Muscle of leg (tissue), 11 donors: ENCODE results near the gene EIF4H. TPM values are rescaled to one million over a fixed set of nuclear protein-coding genes. Genes with fewer than 3 reads are reported as not detected.
A peak's percentile ranks its signal among the peaks of the same experiment; 100 is the strongest.
"Not testable (repeated sequence)": the region's sequence is repeated elsewhere in the genome, so short reads cannot be mapped to it uniquely, and the experiment has no call there.

ENCODE experiments used
- DNase-seq: peaks from one replicate; pipeline ENCODE4 v3.0.0; 2013
- H3K27ac ChIP-seq: one replicate; pipeline ENCODE4 v1.5.1; 2013; ENCODE audit warnings: mild to moderate bottlenecking, low read length, control low read depth
- H3K27me3 ChIP-seq: one replicate; pipeline ENCODE4 v1.6.1; 2013; ENCODE audit warnings: low read length; ENCODE audit not compliant: control insufficient read depth, insufficient read depth
- H3K36me3 ChIP-seq: one replicate; pipeline ENCODE4 v1.6.1; 2013; ENCODE audit warnings: low read length; ENCODE audit not compliant: control insufficient read depth, insufficient read depth
- H3K4me1 ChIP-seq: one replicate; pipeline ENCODE4 v1.6.1; 2013; ENCODE audit warnings: low read length; ENCODE audit not compliant: control insufficient read depth, insufficient read depth
- H3K4me3 ChIP-seq: one replicate; pipeline ENCODE4 v1.5.1; 2013; ENCODE audit warnings: low read length, control low read depth
- H3K9me3 ChIP-seq: replicated peaks from 2 replicates; pipeline ENCODE4 v1.6.1; 2013; ENCODE audit warnings: low read depth, low read length; ENCODE audit not compliant: control insufficient read depth
- WGBS: methylation state at CpG from one replicate; pipeline ENCODE4 v1.1.5; 2013; ENCODE audit warnings: missing lambda C conversion rate; ENCODE audit not compliant: insufficient coverage; 5-methylcytosine and 5-hydroxymethylcytosine counted together
- polyA plus RNA-seq, 8 donors: library from polyadenylated mRNA; unstranded; fragments of 120-200 nt; gene quantifications; one replicate each; pipeline versions ENCODE4 v1.2.1 to v1.2.3, GENCODE V29; 2013; ENCODE audit warnings: inconsistent platforms in 1 of 8, low replicate concordance in 1 of 8; ENCODE audit not compliant: insufficient read length in 8 of 8, insufficient read depth in 1 of 8
- total RNA-seq: library from RNA; stranded (reverse); fragments of 120-200 nt; gene quantifications from one replicate; pipeline ENCODE4 v1.2.4, GENCODE V29; 2013

EIF4H gene
- total and polyA plus RNA-seq, 9 donors: 141 to 248 (median 229) TPM

DNA sequence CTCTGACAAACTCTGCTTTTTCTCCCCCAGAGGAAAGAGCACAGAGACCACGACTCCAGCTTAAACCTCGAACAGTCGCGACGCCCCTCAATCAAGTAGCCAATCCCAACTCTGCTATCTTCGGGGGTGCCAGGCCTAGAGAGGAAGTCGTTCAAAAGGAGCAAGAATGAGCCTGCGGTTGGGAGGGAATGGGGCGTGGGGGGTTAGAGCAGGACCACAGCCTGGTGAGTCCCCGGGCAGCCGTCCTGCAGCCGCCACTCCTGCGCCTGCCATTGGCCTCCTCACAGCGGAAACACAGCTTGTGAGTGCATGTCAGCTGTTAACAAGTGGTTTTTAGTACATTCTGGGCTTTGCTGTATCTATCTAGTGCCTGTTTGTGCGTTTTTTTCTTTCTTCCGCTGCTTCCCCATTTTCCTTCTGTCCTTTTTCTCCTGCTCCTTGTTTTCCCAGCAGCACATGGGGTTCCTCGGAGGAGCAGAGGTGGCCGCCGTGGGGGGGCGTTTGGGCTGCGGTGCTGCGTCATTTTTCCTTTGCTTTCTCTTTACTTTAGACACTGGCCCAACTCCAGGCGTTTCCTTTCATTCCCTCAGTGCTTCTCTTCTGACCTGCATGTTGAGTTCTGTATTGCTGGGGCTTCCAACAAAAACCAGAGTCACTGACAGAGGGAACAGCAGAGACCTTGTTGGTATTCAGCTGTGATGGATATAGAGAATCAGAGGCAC lies 21.1 kb downstream of the EIF4H start:
- peaks cover 56% of the 10 kb centered on the region for H3K36me3 ChIP-seq
- not testable (repeated sequence) for H3K4me1 ChIP-seq, H3K9me3 ChIP-seq, DNase-seq, H3K4me3 ChIP-seq, H3K27ac ChIP-seq, H3K27me3 ChIP-seq
- 94% methylated on average over 3 of the region's 23 CpGs for WGBS

DNA sequence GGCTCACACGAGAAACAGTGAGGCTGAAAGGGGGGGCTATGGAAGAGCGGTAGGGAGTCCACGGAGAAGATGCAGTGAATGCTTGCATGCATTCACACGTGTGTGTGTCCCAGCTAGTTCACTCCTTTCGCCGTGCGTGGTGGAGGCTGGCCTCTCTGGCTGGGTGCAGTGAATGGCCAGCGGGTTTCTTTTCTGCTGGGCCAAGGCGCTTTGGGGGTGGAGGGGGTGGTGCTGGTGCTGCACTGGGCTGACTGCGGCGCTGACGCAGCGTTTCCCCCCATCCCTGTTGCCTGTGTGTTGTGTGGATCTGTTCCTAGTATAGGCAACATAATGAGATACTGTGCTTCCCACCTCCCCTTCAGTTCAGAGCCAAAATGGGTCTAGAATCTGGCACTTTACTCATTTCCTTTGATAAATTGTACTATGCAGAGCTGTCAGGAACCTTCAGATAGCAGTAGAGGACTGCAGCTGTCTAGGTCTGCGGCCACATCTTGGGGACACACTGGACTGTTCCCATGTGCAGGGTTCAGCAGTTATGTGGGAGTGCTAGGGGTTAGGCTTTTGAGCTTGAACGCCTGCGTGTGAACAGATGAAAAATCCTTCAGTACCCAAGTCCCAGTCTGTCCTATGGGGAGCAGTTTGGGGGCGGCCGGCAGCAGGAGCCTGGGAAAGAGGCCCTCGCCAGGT lies 22.0 kb downstream of the EIF4H start:
- DNase-seq, H3K27ac ChIP-seq, H3K9me3 ChIP-seq, H3K4me3 ChIP-seq, H3K4me1 ChIP-seq, H3K27me3 ChIP-seq: not testable (repeated sequence)
- peaks cover 47% of the 10 kb centered on the region for H3K36me3 ChIP-seq
- WGBS: 79% methylated on average over 4 of the region's 19 CpGs

DNA sequence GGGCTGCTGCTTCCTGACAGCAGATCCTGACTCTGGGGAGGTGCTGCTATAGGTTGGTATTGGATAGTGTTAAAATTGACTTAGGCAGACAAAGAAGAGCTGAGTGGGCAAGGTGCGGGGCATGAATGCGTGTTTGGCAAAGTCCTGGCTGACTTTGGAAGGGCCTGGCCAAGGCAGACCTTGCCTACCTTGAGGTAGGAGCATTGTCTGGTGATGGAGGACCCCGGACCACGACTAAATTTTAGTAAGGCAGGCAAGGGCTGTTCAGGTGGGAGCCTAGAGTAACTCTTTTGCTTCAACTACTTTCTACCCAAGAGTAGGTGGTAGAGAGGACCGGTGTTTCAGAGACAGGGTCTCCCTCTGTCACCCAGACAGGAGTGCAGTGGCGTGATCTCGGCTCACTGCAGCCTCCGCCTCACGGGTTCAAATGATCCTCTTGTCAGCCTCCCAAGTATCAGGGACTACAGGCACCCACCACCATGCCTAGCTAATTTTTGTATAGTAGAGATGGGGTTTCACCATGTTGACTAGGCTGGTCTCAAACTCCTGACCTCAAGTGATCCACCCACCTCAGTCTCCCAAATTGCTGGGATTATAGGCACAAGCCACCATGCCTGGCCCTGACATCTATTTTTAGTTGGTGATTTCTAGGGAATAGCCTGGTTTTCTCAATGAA lies 23.4 kb downstream of the EIF4H start:
- Histone ChIP-seq H3K4me1 (no peaks in the 10 kb centered on the region), H3K27me3 (no peaks in the 10 kb centered on the region), H3K27ac (no peak overlapping the region), H3K36me3 (peaks cover 38% of the 10 kb centered on the region), H3K4me3 (no peak overlapping the region), H3K9me3 (no peaks in the 10 kb centered on the region)
- no peak for DNase-seq
- WGBS: 96% methylated on average over 2 of the region's 9 CpGs

DNA sequence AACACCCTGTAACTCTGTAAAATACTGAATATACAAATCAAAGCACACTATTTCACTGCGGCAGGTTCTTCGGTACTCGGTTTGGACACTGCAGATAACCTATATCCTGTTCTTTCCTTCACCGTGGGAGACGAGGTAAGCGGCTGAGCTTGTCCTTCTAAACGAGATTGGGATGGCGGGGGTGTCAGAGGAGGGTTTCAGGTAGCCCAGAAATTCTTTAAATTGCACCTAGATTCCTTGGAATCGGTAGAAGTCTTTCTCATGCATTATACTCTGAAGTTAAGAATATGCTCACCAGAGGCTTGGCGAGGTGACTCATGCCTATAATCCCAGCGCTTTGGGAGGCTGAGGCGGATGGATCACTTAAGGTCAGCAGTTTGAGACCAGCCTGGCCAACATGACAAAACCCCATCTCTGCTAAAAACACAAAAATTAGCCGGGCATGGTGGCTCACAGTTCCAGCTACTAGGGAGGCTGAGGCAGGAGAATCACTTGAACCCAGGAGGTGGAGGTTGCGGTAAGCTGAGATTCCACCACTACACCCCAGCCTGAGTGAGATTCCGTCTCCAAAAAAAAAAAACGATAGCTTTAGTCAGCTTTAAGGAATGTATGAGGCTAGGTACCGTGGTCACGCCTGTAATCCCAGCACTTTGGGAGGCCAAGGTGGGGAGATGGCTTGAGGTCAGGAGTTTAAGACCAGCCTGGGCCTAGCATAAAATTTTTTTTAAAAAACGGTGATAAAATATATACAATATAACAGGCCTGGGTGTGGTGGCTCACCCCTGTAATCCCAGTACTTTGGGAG lies 25.6 kb downstream of the EIF4H start:
- Histone ChIP-seq H3K27ac (no peak overlapping the region), H3K9me3 (no peaks in the 10 kb centered on the region), H3K4me1 (no peaks in the 10 kb centered on the region), H3K27me3 (peaks cover 4% of the 10 kb centered on the region), H3K36me3 (peaks cover 19% of the 10 kb centered on the region), H3K4me3 (no peak overlapping the region)
- DNase-seq: no peak
- WGBS: 69% methylated on average over 5 of the region's 19 CpGs

DNA sequence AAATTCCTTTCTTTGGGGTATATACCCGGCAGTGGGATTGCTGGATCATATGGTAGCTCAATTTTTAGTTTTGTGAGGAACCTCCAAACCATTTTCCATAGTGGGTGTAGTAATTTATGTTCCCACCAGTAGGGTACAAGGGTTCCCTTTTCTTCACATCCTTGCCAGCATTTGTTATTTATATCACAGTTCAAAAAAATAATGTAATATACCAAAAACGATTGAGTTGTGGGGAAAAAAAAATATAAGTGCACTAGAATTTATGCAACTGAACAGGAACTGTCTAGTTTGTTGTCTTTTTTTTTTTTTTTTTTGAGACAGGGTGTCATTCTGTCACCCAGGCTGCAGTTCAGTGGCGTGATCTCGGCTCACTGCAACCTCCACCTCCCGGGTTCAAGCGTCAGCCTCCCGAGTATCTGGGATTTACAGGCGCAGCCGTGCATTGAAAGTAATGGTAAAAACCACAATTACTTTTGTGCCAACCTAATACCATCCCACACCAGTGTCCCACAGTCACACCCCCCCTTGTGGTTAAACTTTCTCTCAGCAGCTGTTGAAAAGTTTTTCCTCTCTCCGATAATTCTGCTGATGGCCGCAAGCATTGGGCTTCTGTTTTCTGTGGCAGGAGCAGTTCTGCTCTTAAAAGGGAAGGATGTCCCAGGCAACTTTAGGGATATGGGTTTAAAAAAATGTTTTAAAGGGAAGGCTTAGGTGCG lies 28.8 kb downstream of the EIF4H start:
- H3K36me3 ChIP-seq: peaks cover 3% of the 10 kb centered on the region
- no peaks in the 10 kb centered on the region for H3K9me3 ChIP-seq
- no peak overlapping the region for H3K4me3 ChIP-seq
- peak; percentile 75 for DNase-seq
- peaks cover 2% of the 10 kb centered on the region for H3K4me1 ChIP-seq
- H3K27me3 ChIP-seq: peaks cover 6% of the 10 kb centered on the region
- H3K27ac ChIP-seq: no peak overlapping the region
- 70% methylated on average over 5 of the region's 12 CpGs for WGBS

DNA sequence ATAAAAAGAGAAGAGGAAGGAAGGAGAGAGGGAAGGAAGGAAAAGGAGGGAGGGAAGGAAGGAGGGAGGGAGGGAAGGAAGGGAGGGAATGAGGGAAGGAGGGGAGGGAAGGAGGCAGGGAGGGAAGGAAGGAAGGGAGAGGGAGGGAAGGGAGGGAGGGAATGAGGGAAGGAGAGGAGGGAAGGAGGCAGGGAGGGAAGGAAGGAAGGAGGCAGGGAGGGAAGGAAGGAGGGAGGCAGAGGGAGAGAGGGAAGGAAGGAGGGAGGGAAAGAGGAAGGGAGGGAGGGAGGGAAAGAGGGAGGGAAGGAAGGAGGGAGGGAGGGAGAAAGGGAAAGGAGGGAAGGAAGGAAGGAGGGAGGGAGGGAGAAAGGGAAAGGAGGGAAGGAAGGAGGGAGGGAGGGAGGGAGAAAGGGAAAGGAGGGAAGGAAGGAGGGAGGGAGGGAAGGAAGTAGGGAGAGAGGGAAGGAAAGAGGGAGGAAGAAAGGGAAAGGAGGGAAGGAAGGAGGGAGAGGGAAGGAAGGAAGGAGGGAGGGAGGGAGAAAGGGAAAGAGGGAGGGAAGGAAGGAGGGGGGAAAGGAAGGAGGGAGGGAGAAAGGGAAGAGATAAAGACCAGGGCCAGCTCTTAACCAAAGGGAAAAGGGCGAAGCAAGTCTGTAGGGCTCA lies 29.9 kb downstream of the EIF4H start:
- DNase-seq: no peak
- Histone ChIP-seq H3K27me3 (peaks cover 6% of the 10 kb centered on the region), H3K36me3 (peaks cover 3% of the 10 kb centered on the region), H3K4me1 (peaks cover 2% of the 10 kb centered on the region), H3K4me3 (no peak overlapping the region), H3K9me3 (no peaks in the 10 kb centered on the region), H3K27ac (no peak overlapping the region)
- WGBS: 89% methylated on average over 1 of the region's 1 CpG

DNA sequence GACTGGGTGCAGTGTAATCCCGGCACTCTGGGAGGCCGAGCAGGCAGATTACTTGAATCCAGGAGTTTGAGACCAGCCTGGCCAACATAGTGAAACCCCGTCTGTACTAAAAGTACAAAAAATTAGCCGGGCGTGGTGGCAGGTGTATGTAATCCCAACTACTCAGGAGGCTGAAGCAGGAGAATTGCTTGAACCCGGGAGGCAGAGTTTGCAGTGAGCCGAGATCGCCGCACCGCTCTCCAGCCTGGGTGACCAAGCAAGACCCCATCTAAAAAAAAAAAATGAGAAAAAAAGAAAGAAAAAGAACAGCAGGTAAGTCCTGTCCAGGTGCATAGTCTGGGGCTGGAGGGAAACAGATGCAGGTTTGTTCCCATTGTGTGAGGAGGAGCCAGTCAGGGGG lies 31.9 kb downstream of the EIF4H start:
- H3K4me3 ChIP-seq, DNase-seq, H3K4me1 ChIP-seq, H3K9me3 ChIP-seq, H3K27me3 ChIP-seq, H3K36me3 ChIP-seq, H3K27ac ChIP-seq: not testable (repeated sequence)
- 74% methylated on average over 6 of the region's 10 CpGs for WGBS

DNA sequence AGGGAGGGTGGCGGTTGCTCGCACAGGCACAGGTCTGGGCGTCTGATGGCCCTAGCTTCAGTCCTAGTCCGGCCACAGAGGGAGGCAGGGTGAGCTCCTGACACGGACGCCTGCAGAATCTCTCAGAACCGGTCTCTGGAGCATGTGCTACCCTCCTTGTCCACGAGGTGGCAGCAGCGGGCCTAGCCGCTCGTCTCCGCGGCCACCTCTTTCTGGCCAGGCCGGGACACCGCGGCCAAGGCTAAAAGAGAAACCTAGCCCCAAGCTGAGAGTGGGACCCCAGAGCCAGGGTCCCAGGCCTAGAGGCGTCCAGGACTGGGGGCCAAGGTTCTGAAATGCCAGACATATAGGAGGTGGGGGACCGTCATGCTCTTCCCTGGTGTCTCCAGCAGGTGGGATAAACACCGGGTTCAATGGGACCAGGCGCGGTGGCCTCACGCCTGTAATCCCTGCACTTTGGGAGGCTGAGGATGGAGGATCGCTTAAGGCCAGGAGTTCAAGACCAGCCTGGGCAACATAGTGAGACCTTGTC lies 32.5 kb downstream of the EIF4H start:
- H3K4me1 ChIP-seq: peaks cover 2% of the 10 kb centered on the region
- no peaks in the 10 kb centered on the region for H3K9me3 ChIP-seq
- H3K36me3 ChIP-seq: no peaks in the 10 kb centered on the region
- H3K27me3 ChIP-seq: peaks cover 6% of the 10 kb centered on the region
- peak; percentile 83 for DNase-seq
- H3K4me3 ChIP-seq: no peak overlapping the region
- 6% methylated on average over 18 of the region's 23 CpGs for WGBS
- H3K27ac ChIP-seq: no peak overlapping the region

DNA sequence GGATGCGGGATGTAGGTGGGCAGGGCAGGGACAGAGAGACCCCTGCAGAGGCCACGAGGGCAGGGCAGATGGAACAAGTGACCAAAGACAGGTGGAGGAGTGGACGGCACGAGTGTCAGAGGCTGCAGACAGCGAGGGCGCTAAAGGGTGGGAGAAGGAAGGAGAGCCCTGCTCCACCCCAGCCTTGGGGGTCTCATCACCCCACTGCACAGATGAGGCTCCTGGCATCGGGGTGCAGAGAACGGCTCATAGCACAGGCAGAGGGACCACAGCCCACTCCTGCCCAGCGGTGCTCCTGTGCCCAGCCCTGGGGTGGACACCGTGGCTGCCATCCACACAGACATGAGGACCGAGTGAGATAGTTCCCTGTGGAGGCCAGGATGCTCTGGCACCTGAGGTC lies 33.4 kb downstream of the EIF4H start:
- H3K4me1 ChIP-seq: peaks cover 2% of the 10 kb centered on the region
- H3K27me3 ChIP-seq: peaks cover 6% of the 10 kb centered on the region
- no peak for DNase-seq
- 80% methylated on average over 9 of the region's 11 CpGs for WGBS
- no peak overlapping the region for H3K4me3 ChIP-seq
- no peaks in the 10 kb centered on the region for H3K36me3 ChIP-seq
- no peak overlapping the region for H3K27ac ChIP-seq
- no peaks in the 10 kb centered on the region for H3K9me3 ChIP-seq
